Immature natural killer cell (primary cell): ENCODE results near the gene CLEC3A. TPM values are rescaled to one million over a fixed set of nuclear protein-coding genes. Genes with fewer than 3 reads are reported as not detected.
"Not testable (repeated sequence)": the region's sequence is repeated elsewhere in the genome, so short reads cannot be mapped to it uniquely, and the experiment has no call there.

Source experiments
- DNase-seq, 3 donors: peaks; one replicate each; pipeline ENCODE4 v3.0.0; 2022; ENCODE audit warnings: mixed read lengths in 1 of 3
- H3K27ac Mint-ChIP-seq, 6 donors: one replicate each; pipeline ENCODE4 v1.8.0; 2020; ENCODE audit warnings: mixed read lengths in 6 of 6, mild to moderate bottlenecking in 5 of 6, inconsistent platforms in 4 of 6, moderate library complexity in 3 of 6
- H3K27me3 Mint-ChIP-seq, 3 donors: one replicate each; pipeline ENCODE4 v1.8.0; 2020 to 2021; ENCODE audit warnings: low read depth in 3 of 3, mild to moderate bottlenecking in 3 of 3, mixed read lengths in 3 of 3, moderate library complexity in 3 of 3, inconsistent platforms in 1 of 3
- H3K36me3 Mint-ChIP-seq, 3 donors: one replicate each; pipeline ENCODE4 v1.8.0; 2020; ENCODE audit warnings: mixed read lengths in 3 of 3, inconsistent platforms in 2 of 3, mild to moderate bottlenecking in 2 of 3
- H3K4me1 Mint-ChIP-seq, 2 donors: one replicate each; pipeline ENCODE4 v1.8.0; 2020; ENCODE audit warnings: inconsistent platforms in 2 of 2, mild to moderate bottlenecking in 2 of 2, mixed read lengths in 2 of 2, moderate library complexity in 1 of 2
- H3K4me3 Mint-ChIP-seq, 5 donors: one replicate each; pipeline ENCODE4 v1.8.0; 2020; ENCODE audit warnings: mild to moderate bottlenecking in 5 of 5, mixed read lengths in 5 of 5, inconsistent platforms in 3 of 5, moderate library complexity in 3 of 5
- H3K9me3 Mint-ChIP-seq, 6 donors: one replicate each; pipeline ENCODE4 v1.8.0; 2020; ENCODE audit warnings: mild to moderate bottlenecking in 6 of 6, mixed read lengths in 6 of 6, inconsistent platforms in 4 of 6, moderate library complexity in 3 of 6
- polyA plus RNA-seq, 3 donors: library from polyadenylated mRNA; unstranded; fragments of 300-500 nt; fragmentation: Illumina TruSeq; gene quantifications; one replicate each; pipeline ENCODE4 v1.2.3, GENCODE V29; 2021

The CLEC3A gene, protein sequence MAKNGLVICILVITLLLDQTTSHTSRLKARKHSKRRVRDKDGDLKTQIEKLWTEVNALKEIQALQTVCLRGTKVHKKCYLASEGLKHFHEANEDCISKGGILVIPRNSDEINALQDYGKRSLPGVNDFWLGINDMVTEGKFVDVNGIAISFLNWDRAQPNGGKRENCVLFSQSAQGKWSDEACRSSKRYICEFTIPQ
- not detected for polyA plus RNA-seq

DNA sequence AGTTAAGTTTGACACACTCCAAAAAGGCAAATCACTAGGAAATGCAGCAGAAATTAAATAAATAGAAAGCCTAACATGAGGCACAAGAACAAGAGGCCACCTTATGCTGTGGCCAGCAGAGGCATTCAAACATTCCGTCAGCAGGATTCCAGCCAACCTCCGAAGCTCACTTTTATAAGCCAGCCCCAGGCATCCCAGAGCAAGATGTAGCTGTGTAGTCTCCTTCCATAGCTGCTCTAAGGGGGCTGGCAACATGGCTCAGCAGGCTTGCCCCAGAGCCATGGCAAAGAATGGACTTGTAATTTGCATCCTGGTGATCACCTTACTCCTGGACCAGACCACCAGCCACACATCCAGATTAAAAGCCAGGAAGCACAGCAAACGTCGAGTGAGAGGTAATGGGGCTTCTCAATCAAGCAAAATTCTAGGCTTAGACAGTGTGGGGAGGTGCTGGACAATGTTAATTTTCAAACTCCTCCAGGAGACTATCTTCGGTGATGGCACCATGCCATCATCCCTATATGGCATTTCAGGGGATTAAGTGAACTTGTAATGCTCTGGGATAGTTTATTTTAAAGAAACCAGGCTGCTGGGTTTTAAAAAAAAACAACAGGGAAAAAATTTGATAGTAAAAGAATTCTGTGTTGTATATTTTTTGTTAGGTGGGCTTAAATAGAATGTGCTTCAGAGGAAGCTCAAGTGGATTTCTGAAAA lies at the start of gene CLEC3A:
Gene CLEC3A (plus strand): TSS at position 202 of the 714 bp plus-strand sequence. CDS start 79 bp downstream, at position 281.
- H3K9me3 Mint-ChIP-seq: peaks cover 0 to 2% (median 0%) of the 10 kb centered on the region in 6 donors
- no peak within 1 kb of the TSS for H3K27ac Mint-ChIP-seq
- no peaks in the 10 kb centered on the region for H3K36me3 Mint-ChIP-seq
- H3K27me3 Mint-ChIP-seq: peaks cover 0 to 4% (median 4%) of the 10 kb centered on the region in 3 donors
- DNase-seq: no peak
- no peaks in the 10 kb centered on the region for H3K4me1 Mint-ChIP-seq
- H3K4me3 Mint-ChIP-seq: no peak within 1 kb of the TSS

- no peak overlapping the region for H3K4me3 Mint-ChIP-seq
These were observed 47.5 kb upstream of the CLEC3A start for GRCh38 chr16:77974883-77975282.

GRCh38 chr16:77975942-77976341 lies 46.4 kb upstream of the CLEC3A start:
- H3K4me3 Mint-ChIP-seq: no peak overlapping the region
- no peaks in the 10 kb centered on the region for H3K9me3 Mint-ChIP-seq
- no peak for DNase-seq
- no peaks in the 10 kb centered on the region for H3K4me1 Mint-ChIP-seq
- H3K36me3 Mint-ChIP-seq: no peaks in the 10 kb centered on the region
- no peak overlapping the region for H3K27ac Mint-ChIP-seq
- peaks cover 0 to 13% (median 8%) of the 10 kb centered on the region in 3 donors for H3K27me3 Mint-ChIP-seq

More at GRCh38 chr16:77974883-77975282, 47.5 kb upstream of the CLEC3A start:
- Mint-ChIP-seq H3K4me1 (no peaks in the 10 kb centered on the region), H3K36me3 (no peaks in the 10 kb centered on the region), H3K9me3 (no peaks in the 10 kb centered on the region), H3K27ac (no peak overlapping the region), H3K27me3 (peaks cover 0 to 13% (median 8%) of the 10 kb centered on the region in 3 donors)
- DNase-seq: no peak

- H3K36me3 Mint-ChIP-seq: no peaks in the 10 kb centered on the region
- H3K4me1 Mint-ChIP-seq: no peaks in the 10 kb centered on the region
- DNase-seq: no peak
- no peaks in the 10 kb centered on the region for H3K9me3 Mint-ChIP-seq
- no peak overlapping the region for H3K4me3 Mint-ChIP-seq
- peaks cover 0 to 10% (median 8%) of the 10 kb centered on the region in 3 donors for H3K27me3 Mint-ChIP-seq
- H3K27ac Mint-ChIP-seq: no peak overlapping the region
These were observed 45.0 kb upstream of the CLEC3A start for GRCh38 chr16:77977339-77977738.

- no peak for DNase-seq
- no peaks in the 10 kb centered on the region for H3K4me1 Mint-ChIP-seq
- no peak overlapping the region for H3K4me3 Mint-ChIP-seq
- H3K9me3 Mint-ChIP-seq: no peaks in the 10 kb centered on the region
- H3K36me3 Mint-ChIP-seq: no peaks in the 10 kb centered on the region
- peaks cover 2 to 3% (median 3%) of the 10 kb centered on the region in 3 donors for H3K27me3 Mint-ChIP-seq
- no peak overlapping the region for H3K27ac Mint-ChIP-seq
These were observed 37.2 kb upstream of the CLEC3A start for GRCh38 chr16:77985111-77985510.

- no peak overlapping the region for H3K4me3 Mint-ChIP-seq
- no peak for DNase-seq
- H3K4me1 Mint-ChIP-seq: no peaks in the 10 kb centered on the region
- H3K27me3 Mint-ChIP-seq: peaks cover 2 to 6% (median 3%) of the 10 kb centered on the region in 3 donors
- no peak overlapping the region for H3K27ac Mint-ChIP-seq
- H3K9me3 Mint-ChIP-seq: no peaks in the 10 kb centered on the region
- H3K36me3 Mint-ChIP-seq: no peaks in the 10 kb centered on the region
These were observed 36.2 kb upstream of the CLEC3A start for GRCh38 chr16:77986011-77986740.

- DNase-seq: no peak
These were observed 34.5 kb upstream of the CLEC3A start for GRCh38 chr16:77987810-77988209.

DNA sequence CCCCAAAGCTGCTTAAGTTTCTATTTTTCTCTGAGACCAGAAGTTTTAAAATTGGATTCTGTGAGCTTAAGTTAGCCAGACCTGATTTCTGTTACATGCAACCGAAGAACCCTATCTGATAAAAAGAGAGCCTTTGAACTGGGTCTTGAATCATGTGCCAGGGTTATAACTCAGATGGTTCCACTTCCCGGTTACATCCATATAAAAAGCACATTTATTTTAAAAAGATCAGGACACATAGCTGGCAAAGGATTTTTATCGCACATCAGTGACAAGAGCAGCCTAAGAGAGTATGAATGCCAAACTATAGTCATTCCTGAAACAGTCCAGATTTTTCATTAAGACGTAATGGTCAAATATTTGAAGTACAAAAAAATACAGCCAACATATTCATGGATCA lies 32.5 kb upstream of the CLEC3A start:
- Mint-ChIP-seq H3K4me1 (no peaks in the 10 kb centered on the region), H3K27me3 (peaks cover 3 to 10% (median 3%) of the 10 kb centered on the region in 3 donors), H3K27ac (no peak overlapping the region), H3K36me3 (no peaks in the 10 kb centered on the region), H3K4me3 (no peak overlapping the region), H3K9me3 (no peaks in the 10 kb centered on the region)
- no peak for DNase-seq

More at GRCh38 chr16:77987810-77988209, 34.5 kb upstream of the CLEC3A start:
- Mint-ChIP-seq H3K36me3 (no peaks in the 10 kb centered on the region), H3K27me3 (peaks cover 2 to 10% (median 3%) of the 10 kb centered on the region in 3 donors), H3K27ac (no peak overlapping the region), H3K4me1 (no peaks in the 10 kb centered on the region), H3K9me3 (no peaks in the 10 kb centered on the region), H3K4me3 (no peak overlapping the region)

- Mint-ChIP-seq H3K27me3 (peaks cover 2 to 10% (median 3%) of the 10 kb centered on the region in 3 donors), H3K36me3 (no peaks in the 10 kb centered on the region), H3K9me3 (peaks cover 0 to 4% (median 2%) of the 10 kb centered on the region in 6 donors), H3K27ac (no peak overlapping the region), H3K4me3 (no peak overlapping the region), H3K4me1 (no peaks in the 10 kb centered on the region)
- no peak for DNase-seq
These were observed 30.6 kb upstream of the CLEC3A start for GRCh38 chr16:77991701-77992100.

- not testable (repeated sequence) for H3K27me3 Mint-ChIP-seq
These were observed 30.0 kb upstream of the CLEC3A start for GRCh38 chr16:77992381-77992780.

DNA sequence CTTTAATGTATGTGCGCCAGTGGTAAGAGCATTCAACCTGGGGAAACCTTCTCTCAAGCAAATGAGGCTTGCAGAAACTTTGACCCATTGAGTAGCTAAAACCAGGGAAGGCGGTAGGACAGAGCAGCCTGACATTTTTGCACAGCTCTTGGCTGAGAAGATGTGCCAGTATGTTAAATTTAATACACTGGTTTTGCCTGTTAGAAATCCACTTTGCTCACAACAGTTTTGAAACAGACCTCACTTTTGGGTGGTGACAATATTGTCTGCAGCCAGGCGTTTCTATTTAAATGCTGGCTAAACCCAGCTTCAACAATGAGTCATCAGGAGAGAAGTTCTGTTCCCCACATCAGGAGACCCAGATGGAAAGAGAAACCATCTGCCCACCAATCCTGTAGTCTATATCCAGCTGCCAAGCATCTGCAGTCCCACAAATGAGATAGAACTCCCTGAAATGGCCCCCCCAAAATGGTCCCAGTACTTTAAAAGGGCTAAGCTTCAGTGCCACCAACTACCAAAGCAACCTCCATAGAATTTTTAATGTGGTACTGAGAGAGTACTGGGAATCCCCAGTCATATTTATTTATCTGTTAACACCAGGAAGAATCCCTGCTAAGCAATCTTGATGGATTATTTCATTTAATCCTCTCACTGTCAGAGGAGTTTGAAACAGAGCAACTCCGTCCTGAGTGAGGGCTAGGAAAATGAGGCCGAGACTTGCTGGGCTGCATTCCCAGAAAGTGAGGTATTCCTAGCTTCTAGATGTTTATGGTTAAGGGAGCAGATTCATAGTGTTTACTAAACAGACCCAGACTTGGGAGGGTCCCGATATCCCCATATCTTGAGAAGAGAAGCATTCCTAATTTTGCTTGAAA lies 29.0 kb upstream of the CLEC3A start:
- Mint-ChIP-seq H3K4me1 (no peaks in the 10 kb centered on the region), H3K36me3 (no peaks in the 10 kb centered on the region), H3K27me3 (peaks cover 2 to 10% (median 3%) of the 10 kb centered on the region in 3 donors), H3K27ac (no peak overlapping the region), H3K9me3 (peaks cover 0 to 5% (median 4%) of the 10 kb centered on the region in 6 donors), H3K4me3 (no peak overlapping the region)
- DNase-seq: no peak

More at GRCh38 chr16:77992381-77992780, 30.0 kb upstream of the CLEC3A start:
- H3K4me3 Mint-ChIP-seq, H3K36me3 Mint-ChIP-seq, H3K9me3 Mint-ChIP-seq, H3K27ac Mint-ChIP-seq, DNase-seq, H3K4me1 Mint-ChIP-seq: not testable (repeated sequence)

- no peaks in the 10 kb centered on the region for H3K36me3 Mint-ChIP-seq
- H3K4me3 Mint-ChIP-seq: no peak overlapping the region
- H3K27ac Mint-ChIP-seq: no peak overlapping the region
- peaks cover 0 to 6% (median 2%) of the 10 kb centered on the region in 3 donors for H3K27me3 Mint-ChIP-seq
- no peaks in the 10 kb centered on the region for H3K4me1 Mint-ChIP-seq
- H3K9me3 Mint-ChIP-seq: peaks cover 0 to 5% (median 4%) of the 10 kb centered on the region in 6 donors
- DNase-seq: no peak
These were observed 26.4 kb upstream of the CLEC3A start for GRCh38 chr16:77995843-77996455.
